Epithelial cell of umbilical artery (primary cell): ENCODE measurements around the gene DDRGK1. TPM values are rescaled to one million over a fixed set of nuclear protein-coding genes. Genes with fewer than 3 reads are reported as not detected.

Source experiments
- total RNA-seq: library from RNA; depleted of rRNA; stranded (reverse); fragments of >200 nt; gene quantifications from 2 replicates; pipeline ENCODE4 v1.2.3, GENCODE V29; 2014

The DDRGK1 gene
- 26.3 and 50.0 TPM in 2 replicates for total RNA-seq

DNA sequence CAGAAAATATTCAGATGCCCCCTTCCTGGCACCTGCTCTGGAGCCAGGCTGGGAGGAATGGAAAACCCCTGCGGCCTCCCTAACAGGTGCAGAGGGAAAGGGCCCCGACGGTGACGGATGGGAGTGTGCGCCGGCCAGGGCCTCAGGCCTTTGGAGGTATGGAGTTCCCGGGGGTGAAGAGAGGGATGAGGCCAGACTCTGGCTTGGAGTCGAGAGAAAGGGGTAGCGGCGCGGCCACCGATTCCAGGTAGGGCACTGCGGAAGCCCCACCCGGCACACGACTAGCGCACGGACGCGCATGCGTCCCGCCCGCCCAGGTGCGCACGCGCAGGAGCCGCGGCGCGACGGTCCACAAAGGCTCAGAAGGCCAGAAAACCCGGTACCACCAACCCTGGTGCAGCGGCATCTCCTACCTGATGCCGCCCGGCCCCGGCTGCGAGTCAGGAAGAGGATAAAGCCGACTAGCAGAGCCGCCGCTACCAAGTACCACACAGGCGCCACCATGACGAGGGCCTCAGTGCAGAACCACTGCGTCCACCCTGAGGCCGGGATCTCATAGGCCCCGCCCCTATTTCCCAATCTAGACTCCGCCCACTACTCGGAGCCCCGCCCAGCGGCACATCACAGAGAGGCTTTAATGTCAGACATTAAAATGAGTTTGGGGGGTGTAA lies at the start of gene DDRGK1:
DDRGK1 (minus strand) TSS at position 559 of the 671 bp plus-strand sequence; CDS start at position 504, 55 bp downstream.

DNA sequence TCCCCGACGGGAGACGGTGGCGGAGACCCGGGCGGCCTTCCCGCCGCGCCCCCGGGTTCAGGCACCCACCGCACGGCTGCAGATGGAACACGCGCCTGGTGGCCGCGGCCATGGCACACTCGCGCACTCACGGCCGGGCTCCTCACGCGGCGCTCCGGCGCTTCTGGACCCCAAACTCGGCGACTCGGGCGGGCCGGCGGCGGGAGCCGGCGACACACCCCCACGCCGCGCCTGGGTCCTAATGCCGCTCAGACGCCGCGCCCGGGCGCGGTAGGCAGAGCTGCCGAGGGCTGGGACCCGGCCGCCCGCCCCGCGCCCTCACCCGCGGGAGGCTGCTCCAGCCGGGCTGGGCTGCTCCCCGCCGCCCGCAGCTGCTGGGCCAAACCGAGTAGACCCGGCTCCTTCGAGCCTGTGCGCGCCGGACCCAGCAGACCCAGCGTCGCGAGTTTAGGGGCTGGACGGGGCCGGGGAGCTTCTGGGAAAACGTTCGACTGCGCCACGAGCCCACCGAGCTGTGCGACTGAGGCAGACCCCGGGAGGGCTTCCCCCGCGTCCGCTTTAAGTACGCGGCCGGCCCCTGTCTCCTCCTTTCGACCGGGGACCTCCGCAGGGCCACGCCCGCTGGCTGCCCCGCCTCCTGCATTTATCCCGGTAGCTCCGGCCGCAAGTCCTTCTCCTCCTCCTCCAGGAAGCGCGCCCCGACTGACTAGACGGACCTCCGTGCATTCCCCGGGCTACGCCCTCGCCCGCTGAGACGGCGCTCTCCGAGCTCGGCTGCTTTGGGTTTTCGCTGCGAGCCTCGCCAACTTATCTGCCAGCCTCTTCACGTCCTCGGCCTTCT lies 34.8 kb upstream of the DDRGK1 start, which contains the start of gene SLC4A11:
SLC4A11 (minus strand) TSS at position 165 of the 841 bp plus-strand sequence; CDS start at position 112, 53 bp downstream.

DNA sequence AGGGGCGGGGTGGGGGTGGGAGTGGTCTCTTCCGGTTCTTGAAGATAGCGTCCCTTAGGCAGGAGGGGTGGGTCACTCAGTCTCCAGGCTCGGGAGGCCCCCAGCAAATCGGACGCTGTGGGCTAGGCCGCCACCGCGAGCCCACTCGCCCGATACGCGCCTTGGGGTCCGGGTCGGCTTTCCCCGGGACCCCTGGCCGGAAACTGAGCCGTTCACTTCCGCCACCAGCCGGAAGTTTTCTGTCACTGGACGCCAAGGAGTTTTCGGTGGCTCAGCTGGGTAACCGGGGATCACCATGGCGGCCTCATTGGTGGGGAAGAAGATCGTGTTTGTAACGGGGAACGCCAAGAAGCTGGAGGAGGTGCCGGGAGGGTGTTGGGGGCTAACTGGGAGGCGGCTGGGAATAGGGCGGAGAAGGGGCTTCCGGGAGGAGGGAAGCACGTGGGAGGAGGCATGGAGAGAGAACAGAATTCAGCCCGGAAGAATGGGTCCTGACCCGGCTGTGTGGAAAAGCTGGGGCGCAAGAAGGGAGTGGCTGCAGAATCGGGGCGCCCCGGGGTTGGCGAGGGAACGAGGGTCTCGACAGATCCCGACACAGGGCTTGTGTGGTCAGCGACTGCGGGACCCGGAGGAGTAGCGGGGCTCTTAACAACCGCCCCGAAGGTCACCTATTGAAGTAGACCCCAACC lies 4.9 kb upstream of the DDRGK1 start, which contains the start of gene ITPA:
ITPA (plus strand) TSS at position 242 of the 689 bp plus-strand sequence; CDS start at position 296, 54 bp downstream.

DNA sequence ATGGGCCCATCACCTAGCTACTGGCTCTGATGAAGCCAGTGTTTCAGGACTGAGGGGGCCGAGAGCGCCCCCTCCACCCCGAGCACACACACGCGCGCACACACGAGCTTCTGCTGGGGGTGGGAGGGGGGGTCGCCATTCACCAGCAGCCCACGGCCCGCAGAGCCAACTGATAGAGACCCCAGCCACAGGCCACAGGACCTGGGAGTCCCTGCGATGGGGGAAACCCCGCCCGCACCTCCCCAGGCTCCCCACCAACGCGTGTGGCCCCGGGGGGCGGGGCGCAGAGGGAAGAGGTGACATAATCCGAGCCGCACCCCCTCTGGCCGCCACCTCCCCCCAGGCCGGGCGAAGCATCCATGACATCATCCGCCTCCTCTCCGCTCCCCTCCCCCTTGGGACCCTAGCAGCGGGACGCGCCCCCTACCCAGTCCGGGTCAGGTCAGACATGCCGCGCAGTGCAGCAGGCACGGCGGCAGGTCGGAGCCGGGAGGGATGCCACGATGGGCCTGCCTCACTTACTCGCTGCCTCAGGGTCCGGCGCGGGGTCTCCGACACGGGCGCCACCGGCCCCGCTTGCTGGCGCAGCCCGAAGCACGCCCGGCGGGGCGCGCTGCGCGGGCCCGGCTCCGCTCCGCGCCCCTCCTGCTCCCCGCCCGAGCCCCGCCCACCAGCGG lies 31.4 kb downstream of the DDRGK1 start, which contains the start of gene LZTS3:
LZTS3 (minus strand) TSS at position 617 of the 677 bp plus-strand sequence. CDS start 6,386 bp downstream, outside the sequence.

Other genes with a start within 250 kb of the DDRGK1 start
- 0.30 TPM in 1 of 2 replicates, not detected in the other for gene GNRH2, start 161.1 kb downstream of the DDRGK1 start, total RNA-seq
- 65.5 and 75.4 TPM in 2 replicates for gene MRPS26, start 158.6 kb downstream of the DDRGK1 start, total RNA-seq
- not detected in 2 replicates for gene OXT, start 133.1 kb downstream of the DDRGK1 start, total RNA-seq
- gene AVP, start 120.0 kb downstream of the DDRGK1 start, total RNA-seq: not detected in 2 replicates
- gene FASTKD5, start 44.8 kb downstream of the DDRGK1 start, total RNA-seq: 16.2 and 18.5 TPM in 2 replicates
- 2.1 and 2.9 TPM in 2 replicates for gene UBOX5, start 44.8 kb downstream of the DDRGK1 start, total RNA-seq
- 1.4 and 2.3 TPM in 2 replicates for gene LZTS3, start 31.1 kb downstream of the DDRGK1 start, total RNA-seq
- gene ITPA, start 4.8 kb upstream of the DDRGK1 start, total RNA-seq: 37.2 and 53.3 TPM in 2 replicates
- gene SLC4A11, start 34.5 kb upstream of the DDRGK1 start, total RNA-seq: 1.9 and 2.0 TPM in 2 replicates
- gene DNAAF9, start 203.0 kb upstream of the DDRGK1 start, total RNA-seq: 8.4 and 11.6 TPM in 2 replicates